Smooth muscle cell (in vitro differentiated cells): ENCODE results near the gene DLG2. TPM values are rescaled to one million over a fixed set of nuclear protein-coding genes. Genes with fewer than 3 reads are reported as not detected.

Source experiments
- DNase-seq: peaks from one replicate; lab custom pipeline; 2025; ENCODE audit not compliant: unreplicated experiment; lab: John Stamatoyannopoulos, UW
- H2AFZ ChIP-seq: fragments of 200-600 bp; sonication (generic); 2 replicates; pipeline ENCODE4 v1.6.0; 2016; ENCODE audit warnings: antibody characterized with exemption, low read depth, mild to moderate bottlenecking
- H3F3A ChIP-seq: fragments of 200-600 bp; sonication (generic); 2 replicates; pipeline ENCODE4 v1.6.0; 2017; ENCODE audit warnings: antibody characterized with exemption, low read depth
- H3K27ac ChIP-seq: fragments of 200-600 bp; sonication (generic); 2 replicates; pipeline ENCODE4 v1.5.1; 2016; ENCODE audit warnings: low read depth, mild to moderate bottlenecking
- H3K27me3 ChIP-seq: fragments of 200-600 bp; sonication (generic); 2 replicates; pipeline ENCODE4 v1.6.1; 2016; ENCODE audit warnings: low read depth, mild to moderate bottlenecking
- H3K36me3 ChIP-seq: fragments of 200-600 bp; sonication (generic); 2 replicates; pipeline ENCODE4 v1.5.1; 2016; ENCODE audit warnings: low read depth
- H3K4me1 ChIP-seq: fragments of 200-600 bp; sonication (generic); 2 replicates; pipeline ENCODE4 v1.5.1; 2016; ENCODE audit warnings: low read depth
- H3K4me2 ChIP-seq: fragments of 200-600 bp; sonication (generic); 2 replicates; pipeline ENCODE4 v1.6.0; 2016; ENCODE audit warnings: mild to moderate bottlenecking
- H3K4me3 ChIP-seq: fragments of 200-600 bp; sonication (generic); 2 replicates; pipeline ENCODE4 v1.5.1; 2016; ENCODE audit warnings: mild to moderate bottlenecking
- H3K79me2 ChIP-seq: fragments of 200-600 bp; sonication (generic); 2 replicates; pipeline ENCODE4 v1.6.0; 2016; ENCODE audit warnings: low read depth, mild to moderate bottlenecking
- H3K9ac ChIP-seq: fragments of 200-600 bp; sonication (generic); 2 replicates; pipeline ENCODE4 v1.6.0; 2016; ENCODE audit warnings: low read depth
- H3K9me3 ChIP-seq: fragments of 200-600 bp; sonication (generic); replicated peaks from 2 replicates; pipeline ENCODE4 v1.5.1; 2016; ENCODE audit warnings: low read depth
- H4K20me1 ChIP-seq: fragments of 200-600 bp; sonication (generic); 2 replicates; pipeline ENCODE4 v1.6.0; 2016; ENCODE audit warnings: low read depth
- CTCF ChIP-seq: fragments of 200-600 bp; sonication (generic); IDR thresholded peaks from 2 replicates; pipeline ENCODE4 v1.5.1; 2017; ENCODE audit warnings: borderline replicate concordance, mild to moderate bottlenecking, antibody characterized with exemption; ENCODE audit not compliant: insufficient read depth, poor library complexity, severe bottlenecking
- WGBS: methylation state at CpG from one replicate; pipeline ENCODE4 v1.1.7; 2016; ENCODE audit warnings: low lambda C conversion rate; 5-methylcytosine and 5-hydroxymethylcytosine counted together
- polyA plus RNA-seq: library from polyadenylated mRNA; unstranded; fragments of >200 nt; fragmentation: Nextera tagmentation; extraction: Ambion mirVana; gene quantifications from 2 replicates; pipeline ENCODE4 v1.2.1, GENCODE V29; 2016
- total RNA-seq: library from RNA; depleted of rRNA; stranded (reverse); fragments of >200 nt; gene quantifications from 2 replicates; pipeline ENCODE4 v1.2.3, GENCODE V29; 2014

The DLG2 gene
- total and polyA plus RNA-seq, 2 experiments from 2014 or later, result 0.74 to 1.1 TPM

DNA sequence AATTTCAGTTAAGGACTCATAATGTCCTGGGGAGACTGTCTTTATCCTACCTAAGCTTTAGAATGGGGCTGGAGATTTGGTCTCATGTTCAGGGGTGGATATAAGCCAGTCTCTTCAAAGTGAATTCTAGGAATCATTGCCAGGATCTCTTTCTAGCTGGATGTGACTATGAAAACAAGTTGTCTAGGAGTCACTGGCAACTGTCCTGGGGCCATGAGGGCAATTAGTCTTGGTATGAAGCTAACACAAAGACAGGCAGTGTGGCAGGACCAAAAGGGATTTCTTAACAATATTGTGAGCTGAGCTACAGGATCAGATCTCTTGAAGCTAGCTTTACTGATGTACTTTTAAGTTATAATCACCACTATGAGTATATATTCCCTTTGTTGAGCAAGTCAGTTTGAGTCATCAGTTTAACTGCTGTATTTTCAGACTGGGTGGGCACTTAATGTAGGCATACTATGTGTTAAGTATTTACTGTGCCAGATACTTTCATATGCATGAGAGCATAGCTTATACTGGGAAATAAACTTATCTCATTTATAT lies 1951.0 kb downstream of the DLG2 start:
- no peak for DNase-seq
- Histone ChIP-seq H3K9me3 (no peaks in the 10 kb centered on the region), H4K20me1 (no peaks in the 10 kb centered on the region), H3K36me3 (no peaks in the 10 kb centered on the region), H3K9ac (no peak overlapping the region), H2AFZ (no peak overlapping the region), H3K4me3 (no peak overlapping the region), H3F3A (no peaks in the 10 kb centered on the region), H3K4me1 (peaks cover 15% of the 10 kb centered on the region), H3K27ac (no peak overlapping the region), H3K4me2 (no peak overlapping the region), H3K79me2 (no peaks in the 10 kb centered on the region), H3K27me3 (no peaks in the 10 kb centered on the region)
- TF ChIP-seq CTCF, result no peak

GRCh38 chr11:83674102-83674896 lies 1952.8 kb downstream of the DLG2 start:
- Histone ChIP-seq H3K4me2 (no peak overlapping the region), H3K79me2 (no peaks in the 10 kb centered on the region), H3K27ac (no peak overlapping the region), H3K4me3 (no peak overlapping the region), H3K4me1 (no peaks in the 10 kb centered on the region), H3K36me3 (no peaks in the 10 kb centered on the region), H3K27me3 (no peaks in the 10 kb centered on the region), H2AFZ (no peak overlapping the region), H3K9ac (no peak overlapping the region), H3K9me3 (no peaks in the 10 kb centered on the region), H3F3A (no peaks in the 10 kb centered on the region), H4K20me1 (no peaks in the 10 kb centered on the region)
- 100% methylated on average over 1 of the region's 1 CpG for WGBS
- no peak for TF ChIP-seq CTCF
- DNase-seq, result no peak

GRCh38 chr11:83671289-83671688 lies 1955.9 kb downstream of the DLG2 start:
- Histone ChIP-seq H4K20me1 (no peaks in the 10 kb centered on the region), H3K4me1 (no peaks in the 10 kb centered on the region), H3F3A (no peaks in the 10 kb centered on the region), H3K27ac (no peak overlapping the region), H3K36me3 (no peaks in the 10 kb centered on the region), H3K27me3 (no peaks in the 10 kb centered on the region), H3K9ac (no peak overlapping the region), H3K4me2 (no peak overlapping the region), H2AFZ (no peak overlapping the region), H3K9me3 (no peaks in the 10 kb centered on the region), H3K4me3 (no peak overlapping the region), H3K79me2 (no peaks in the 10 kb centered on the region)
- TF ChIP-seq CTCF, result no peak
- 94% methylated on average over 2 of the region's 2 CpGs for WGBS
- DNase-seq, result no peak

DNA sequence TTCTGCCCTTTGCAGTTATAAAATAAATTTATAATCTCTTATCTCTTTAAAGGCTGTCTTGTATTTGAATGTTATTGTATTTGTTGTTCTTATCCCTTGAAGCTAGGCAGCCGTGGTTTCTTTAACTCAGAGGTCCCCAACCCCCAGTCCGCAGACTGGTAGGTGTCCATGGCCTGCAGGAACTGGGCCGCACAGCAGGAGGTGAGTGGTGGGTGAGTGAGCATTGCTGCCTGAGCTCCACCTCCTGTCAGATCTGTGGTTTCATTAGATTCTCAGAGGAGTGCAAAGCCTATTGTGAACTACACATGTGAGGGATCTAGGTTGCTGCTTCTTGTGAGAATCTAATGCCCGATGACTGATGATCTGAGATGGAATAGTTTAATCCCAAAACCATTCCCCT lies 1961.0 kb downstream of the DLG2 start:
- Histone ChIP-seq H3K36me3 (no peaks in the 10 kb centered on the region), H3K9ac (no peak overlapping the region), H3K4me2 (no peak overlapping the region), H2AFZ (no peak overlapping the region), H3K4me3 (no peak overlapping the region), H3K79me2 (no peaks in the 10 kb centered on the region), H3F3A (no peaks in the 10 kb centered on the region), H3K4me1 (no peaks in the 10 kb centered on the region), H3K27ac (no peak overlapping the region), H3K27me3 (no peaks in the 10 kb centered on the region), H3K9me3 (no peaks in the 10 kb centered on the region), H4K20me1 (no peaks in the 10 kb centered on the region)
- 91% methylated on average over 4 of the region's 4 CpGs for WGBS
- no peak for TF ChIP-seq CTCF
- DNase-seq, result no peak
